ENCODE measurements around the gene SH3BP2. TPM values are rescaled to one million over a fixed set of nuclear protein-coding genes. Genes with fewer than 3 reads are reported as not detected.

SH3BP2 gene
- total and polyA plus RNA-seq, 10 of the 15 experiments (the other 5 are each of a cell fraction or from before 2014, with no cell fraction given), result 1.1 to 61.8 (median 23.9) TPM

- no peak for TF ChIP-seq NKRF (conservative IDR thresholded peaks at IDR 0.05)
- TF ChIP-seq ELK1 (IDR thresholded peaks at IDR 0.05; ENCODE audit: low read depth, low read length), result peak; percentile 93
- TF ChIP-seq EZH2 (IDR thresholded peaks at IDR 0.05; ENCODE audit: borderline replicate concordance, control insufficient read depth, low read depth, low read length), result no peak
- no peak for TF ChIP-seq NR2C2 (IDR thresholded peaks at IDR 0.05; ENCODE audit: borderline replicate concordance, control insufficient read depth, insufficient read length, low read depth)
- TF ChIP-seq SMAD1 (IDR thresholded peaks at IDR 0.05; ENCODE audit: low read depth, partially characterized antibody), result no peak
- no peak for TF ChIP-seq HCFC1 (IDR thresholded peaks at IDR 0.05; ENCODE audit: low read length)
- TF ChIP-seq IRF5 (IDR thresholded peaks at IDR 0.05; ENCODE audit: borderline replicate concordance), result no peak
- TF ChIP-seq ATF2 (IDR thresholded peaks at IDR 0.05; ENCODE audit: low read length), result no peak
- no peak for TF ChIP-seq SREBF1 (IDR thresholded peaks at IDR 0.05; ENCODE audit: low read length)
- TF ChIP-seq BCL11A (IDR thresholded peaks at IDR 0.05; ENCODE audit: low read depth, low read length), result peak; percentile 97
- no peak for TF ChIP-seq HDAC2 (IDR thresholded peaks at IDR 0.05)
- TF ChIP-seq FOS (IDR thresholded peaks at IDR 0.05; ENCODE audit: borderline replicate concordance, extremely low read depth, insufficient read length), result no peak
- TF ChIP-seq SUPT20H (IDR thresholded peaks at IDR 0.05; ENCODE audit: borderline replicate concordance, control insufficient read depth, low read depth, low read length), result no peak
- TF ChIP-seq NRF1 (conservative IDR thresholded peaks at IDR 0.05; ENCODE audit: low read depth, low read length), result no peak
- no peak for TF ChIP-seq ZNF24 (IDR thresholded peaks at IDR 0.05)
- peak; percentile 88 to 89; a peak in 2 of 4 replicates for TF ChIP-seq EP300 (IDR thresholded peaks at IDR 0.05; ENCODE audit: borderline replicate concordance in 1 of 2, control insufficient read depth in 1 of 2, low read depth in 2 of 2, low read length in 2 of 2)
- TF ChIP-seq ESRRA (IDR thresholded peaks at IDR 0.05; ENCODE audit: low read length), result no peak
- peak; percentile 75 for TF ChIP-seq USF1 (IDR thresholded peaks at IDR 0.05; ENCODE audit: borderline replicate concordance, extremely low read length, insufficient read depth, low read depth, low read length)
- no peak for TF ChIP-seq GABPA (IDR thresholded peaks at IDR 0.05; ENCODE audit: low read depth)
- no peak for TF ChIP-seq SIX5 (IDR thresholded peaks at IDR 0.05; ENCODE audit: low read depth, low read length, severe bottlenecking)
- TF ChIP-seq EGR1 (IDR thresholded peaks at IDR 0.05; ENCODE audit: borderline replicate concordance in 1 of 2, low read depth in 2 of 2, low read length in 2 of 2), result peak in 1 of 2 experiments; percentile 97; a peak in 2 of 3 replicates
Observed at GRCh38 chr4:2787230-2788100, 5.4 kb upstream of the SH3BP2 start (continued).
